GM12872 (cell line): ENCODE measurements around the gene NOS3.

Experiments
- TF ChIP-seq, protein P1 (sequence below): IDR thresholded peaks from 3 replicates; pipeline ENCODE4 v1.5.1; 2011; ENCODE audit warnings: low read depth, mild to moderate bottlenecking, low read length, moderate library complexity; ENCODE audit not compliant: insufficient read depth

NOS3 gene

DNA sequence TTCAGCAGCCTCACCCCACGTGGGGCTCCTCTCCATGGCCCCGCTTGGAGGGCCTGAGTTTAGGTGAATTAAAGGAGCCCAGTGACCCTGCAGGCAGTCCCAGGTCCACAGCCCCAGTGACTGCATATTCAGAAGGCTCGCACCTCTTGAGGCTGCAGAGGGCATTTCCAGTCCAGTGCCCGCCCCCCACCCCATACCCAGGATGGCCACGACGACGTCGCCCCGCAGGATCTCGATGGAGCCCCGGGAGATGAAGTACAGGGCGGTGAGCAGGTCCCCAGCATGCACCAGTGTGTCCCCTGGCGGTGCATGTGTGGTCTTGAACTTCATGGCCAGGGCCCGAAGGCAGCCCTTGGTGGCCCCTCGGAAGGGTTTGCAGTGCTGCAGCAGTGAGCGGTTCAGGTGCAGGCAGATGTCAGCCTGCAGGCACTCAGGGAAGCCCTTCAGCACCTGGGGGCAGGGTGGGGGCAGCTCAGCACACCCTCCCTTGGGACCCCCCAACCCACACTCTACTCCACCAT lies 40.8 kb upstream of the NOS3 start:
- TF ChIP-seq, protein P1, sequence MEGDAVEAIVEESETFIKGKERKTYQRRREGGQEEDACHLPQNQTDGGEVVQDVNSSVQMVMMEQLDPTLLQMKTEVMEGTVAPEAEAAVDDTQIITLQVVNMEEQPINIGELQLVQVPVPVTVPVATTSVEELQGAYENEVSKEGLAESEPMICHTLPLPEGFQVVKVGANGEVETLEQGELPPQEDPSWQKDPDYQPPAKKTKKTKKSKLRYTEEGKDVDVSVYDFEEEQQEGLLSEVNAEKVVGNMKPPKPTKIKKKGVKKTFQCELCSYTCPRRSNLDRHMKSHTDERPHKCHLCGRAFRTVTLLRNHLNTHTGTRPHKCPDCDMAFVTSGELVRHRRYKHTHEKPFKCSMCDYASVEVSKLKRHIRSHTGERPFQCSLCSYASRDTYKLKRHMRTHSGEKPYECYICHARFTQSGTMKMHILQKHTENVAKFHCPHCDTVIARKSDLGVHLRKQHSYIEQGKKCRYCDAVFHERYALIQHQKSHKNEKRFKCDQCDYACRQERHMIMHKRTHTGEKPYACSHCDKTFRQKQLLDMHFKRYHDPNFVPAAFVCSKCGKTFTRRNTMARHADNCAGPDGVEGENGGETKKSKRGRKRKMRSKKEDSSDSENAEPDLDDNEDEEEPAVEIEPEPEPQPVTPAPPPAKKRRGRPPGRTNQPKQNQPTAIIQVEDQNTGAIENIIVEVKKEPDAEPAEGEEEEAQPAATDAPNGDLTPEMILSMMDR = no peak

DNA sequence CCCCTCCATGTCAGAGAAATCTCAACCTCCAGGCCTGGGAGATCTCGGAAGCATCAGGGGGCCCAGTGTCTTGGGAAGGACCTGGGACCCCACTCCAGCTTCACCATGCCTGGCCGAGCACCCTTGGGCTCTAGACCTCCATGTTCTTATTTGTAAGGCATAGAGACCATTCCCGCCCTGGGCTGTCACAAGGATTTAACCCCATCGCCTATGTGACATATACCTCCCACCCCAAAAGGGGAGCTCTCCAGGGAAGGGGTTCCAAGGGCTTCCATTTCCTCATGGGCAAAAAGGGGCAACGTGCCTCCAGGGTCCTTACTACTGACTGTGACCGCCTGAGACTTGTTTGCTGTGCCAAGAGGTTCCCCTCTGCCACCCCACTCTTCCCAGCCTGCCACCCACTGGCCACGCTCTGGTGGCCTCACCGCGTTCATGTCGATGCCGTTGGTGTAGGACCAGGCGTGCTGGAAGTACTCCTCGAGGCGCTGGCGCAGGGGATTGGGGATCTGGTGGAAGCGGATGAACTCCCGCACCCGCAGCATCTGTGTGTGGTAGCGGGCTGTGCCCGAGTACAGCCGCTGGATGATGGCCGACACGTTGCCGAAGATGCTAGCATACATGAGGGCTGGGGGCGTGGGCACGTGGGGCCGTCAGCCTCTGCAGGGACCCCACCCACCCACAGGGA lies 40.2 kb upstream of the NOS3 start:
- TF ChIP-seq, protein P1 = no peak

DNA sequence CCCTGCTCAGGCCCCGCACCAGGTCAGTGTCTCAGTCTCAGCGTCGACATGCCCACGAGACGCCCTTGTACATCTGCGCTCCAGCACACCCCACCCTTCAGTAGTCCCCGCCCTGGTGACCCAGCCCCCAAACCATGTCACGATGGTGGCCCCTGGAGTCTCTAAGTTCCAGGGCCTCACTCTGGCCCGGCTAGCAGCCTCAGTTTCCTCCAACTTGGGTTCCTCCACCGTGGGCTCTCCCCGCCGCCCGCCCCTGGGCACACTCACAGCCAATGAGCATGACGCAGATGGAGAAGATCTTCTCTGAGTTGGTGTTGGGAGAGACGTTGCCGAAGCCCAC lies 39.7 kb upstream of the NOS3 start:
- TF ChIP-seq, protein P1 = no peak

DNA sequence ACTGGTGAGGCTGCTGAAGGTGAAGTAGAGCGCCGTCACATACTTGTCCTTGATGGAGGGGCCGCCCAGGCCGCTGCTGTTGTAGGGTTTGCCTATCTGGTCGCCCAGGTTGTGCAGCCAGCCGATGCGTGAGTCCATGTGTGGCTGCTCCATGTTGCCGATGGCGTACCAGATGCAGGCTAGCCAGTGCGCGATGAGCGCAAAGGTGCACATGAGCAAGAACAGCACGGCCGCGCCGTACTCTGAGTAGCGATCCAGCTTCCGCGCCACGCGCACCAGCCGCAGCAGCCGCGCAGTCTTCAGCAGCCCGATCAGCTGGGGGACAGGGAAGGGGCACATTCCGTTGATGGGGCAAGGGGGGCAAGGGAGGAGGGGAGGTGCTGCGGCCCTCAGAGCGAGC lies 39.3 kb upstream of the NOS3 start:
- TF ChIP-seq, protein P1 = no peak

DNA sequence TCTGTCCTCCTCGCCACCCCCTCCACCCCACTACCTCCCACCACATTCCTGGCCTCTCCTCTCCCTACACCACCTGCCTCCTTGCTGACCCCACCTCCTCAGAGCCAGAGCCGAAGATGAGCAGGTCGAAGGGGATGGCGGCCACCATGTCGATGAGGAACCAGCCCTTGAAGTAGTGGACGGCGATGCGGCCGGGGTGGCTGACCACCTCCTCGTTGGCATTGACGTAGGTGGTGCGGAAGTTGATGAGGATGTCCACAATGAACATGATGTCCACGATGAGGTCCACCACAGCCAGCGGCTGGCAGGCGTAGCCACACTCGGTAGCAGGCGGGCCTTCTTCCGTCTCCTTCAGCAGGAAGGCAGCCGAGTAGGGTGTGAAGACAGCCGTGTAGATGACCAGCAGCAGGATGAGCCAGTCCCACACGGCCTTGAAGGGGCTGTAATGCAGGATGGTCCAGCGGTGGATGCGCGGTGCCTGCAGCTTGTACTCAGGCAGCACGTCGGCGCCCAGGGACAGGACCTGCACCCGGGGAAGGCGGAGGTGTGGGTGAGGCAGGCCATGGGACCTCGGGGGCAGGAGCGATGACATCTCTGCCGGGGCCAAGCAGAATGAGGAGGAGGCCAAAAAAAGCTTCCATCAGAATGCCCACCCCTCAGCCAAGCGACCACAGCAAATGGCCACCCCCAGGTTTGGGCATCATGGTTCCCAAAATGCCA lies 38.3 kb upstream of the NOS3 start:
- TF ChIP-seq, protein P1 = no peak

DNA sequence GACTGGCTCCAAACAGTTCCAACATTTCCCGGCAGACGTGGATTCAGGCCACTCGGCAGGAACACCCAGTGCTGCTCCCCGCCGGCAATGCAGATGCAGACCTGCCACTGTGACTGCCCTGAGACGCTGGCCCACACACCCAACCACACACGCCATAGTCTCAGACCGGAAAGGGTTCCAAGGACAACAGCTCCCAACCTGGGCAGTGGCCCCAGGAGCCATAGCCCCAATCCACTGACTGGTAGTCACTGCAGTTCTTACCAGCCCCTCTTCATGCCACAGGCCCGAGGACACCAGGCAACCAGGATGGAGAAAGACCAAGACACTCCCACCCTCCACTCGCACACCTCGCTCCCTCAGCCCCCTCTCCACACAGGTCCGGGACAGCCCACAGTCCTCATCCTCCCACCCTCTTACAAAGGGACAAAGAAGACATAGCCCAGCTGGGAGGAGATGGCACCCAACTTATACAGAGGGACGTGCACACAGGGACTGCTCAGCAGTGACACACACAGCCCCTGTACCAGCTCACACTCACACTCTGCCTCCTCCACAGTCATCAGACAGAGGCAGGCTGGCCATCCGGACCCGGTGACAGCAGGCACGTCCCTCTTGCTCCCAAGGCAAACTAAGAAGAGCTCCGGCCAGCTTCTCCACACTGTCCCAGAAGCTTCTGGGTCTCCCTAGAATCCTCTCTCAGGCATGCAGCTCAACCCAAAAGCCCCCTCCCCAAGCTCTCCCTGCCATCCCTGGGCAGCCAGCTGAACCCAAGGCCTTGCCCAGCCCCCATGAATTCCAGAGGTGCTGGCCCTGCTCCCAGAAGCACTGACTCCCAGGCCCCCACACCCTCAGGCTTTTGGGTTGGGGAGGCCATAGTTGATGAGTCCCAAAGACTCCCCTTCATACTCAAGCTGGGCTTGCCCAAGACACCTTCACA lies 37.5 kb upstream of the NOS3 start:
- TF ChIP-seq, protein P1 = no peak
